DMS114 treated with DMSO at 0.1 percent for 48 hours (cell line): ENCODE measurements around the gene ZMYND15.

Experiments used
- DNase-seq: peaks from one replicate; lab custom pipeline; 2025; ENCODE audit not compliant: unreplicated experiment; lab: John Stamatoyannopoulos, UW

ZMYND15 gene

GRCh38 chr17:4742629-4743028, 3.0 kb downstream of the ZMYND15 start:
- DNase-seq: no peak

GRCh38 chr17:4743216-4743615, 3.6 kb downstream of the ZMYND15 start:
- no peak for DNase-seq

GRCh38 chr17:4743898-4744297, 4.3 kb downstream of the ZMYND15 start:
- DNase-seq: no peak

GRCh38 chr17:4744999-4745969, 5.7 kb downstream of the ZMYND15 start:
- DNase-seq: no peak

GRCh38 chr17:4747847-4748246, 8.2 kb downstream of the ZMYND15 start:
- no peak for DNase-seq

GRCh38 chr17:4748686-4749085, 9.1 kb downstream of the ZMYND15 start:
- DNase-seq: no peak

GRCh38 chr17:4750606-4751005, 11.0 kb downstream of the ZMYND15 start:
- no peak for DNase-seq

GRCh38 chr17:4751932-4752331, 12.3 kb downstream of the ZMYND15 start:
- no peak for DNase-seq

- no peak for DNase-seq
These were observed 13.8 kb downstream of the ZMYND15 start for GRCh38 chr17:4753392-4753791.

GRCh38 chr17:4759776-4760236, 20.2 kb downstream of the ZMYND15 start:
- no peak for DNase-seq

- no peak for DNase-seq
These were observed 25.0 kb downstream of the ZMYND15 start for GRCh38 chr17:4764595-4764994.

- DNase-seq: no peak
These were observed 26.6 kb downstream of the ZMYND15 start for GRCh38 chr17:4766201-4766600.

GRCh38 chr17:4766723-4767122, 27.1 kb downstream of the ZMYND15 start:
- DNase-seq: no peak

- no peak for DNase-seq
These were observed 28.7 kb downstream of the ZMYND15 start for GRCh38 chr17:4768298-4768697.

GRCh38 chr17:4769628-4770027, 30.0 kb downstream of the ZMYND15 start:
- DNase-seq: no peak

- DNase-seq: no peak
These were observed 32.0 kb downstream of the ZMYND15 start, which contains the start of gene TM4SF5 for GRCh38 chr17:4771519-4772234. TM4SF5 (plus strand) TSS chr17:4771886; CDS start chr17:4771923, 37 bp downstream.

GRCh38 chr17:4772235-4772613, 32.6 kb downstream of the ZMYND15 start:
- no peak for DNase-seq

- no peak for DNase-seq
These were observed 38.5 kb downstream of the ZMYND15 start for GRCh38 chr17:4777969-4778760.

GRCh38 chr17:4780325-4780955, 40.8 kb downstream of the ZMYND15 start:
- no peak for DNase-seq

- DNase-seq: no peak
These were observed 43.0 kb downstream of the ZMYND15 start for GRCh38 chr17:4782652-4783051.
